RWPE2 (cell line): ENCODE results near the gene CTDP1.

ENCODE experiments used
- ATAC-seq: fragments of 200-7000 bp; cut with Tn5 transposase; 3 replicates; pipeline ENCODE4 v1.9.1; 2021; ENCODE audit warnings: low read depth
- DNase-seq: peaks from one replicate; pipeline ENCODE4 v3.0.0-alpha.2; 2020; ENCODE audit warnings: low spot score
- H3K27ac ChIP-seq: fragments of 450-650 bp; 2 replicates; pipeline ENCODE4 v1.5.1; 2017; ENCODE audit warnings: mild to moderate bottlenecking; ENCODE audit not compliant: poor library complexity, severe bottlenecking
- H3K27me3 ChIP-seq: fragments of 250-450 bp; sonication (Bioruptor Pico); 2 replicates; pipeline ENCODE4 v1.5.1; 2021; ENCODE audit warnings: mild to moderate bottlenecking, moderate library complexity; ENCODE audit not compliant: insufficient read depth, poor library complexity, severe bottlenecking
- H3K36me3 ChIP-seq: fragments of 250-450 bp; sonication (Bioruptor Pico); 2 replicates; pipeline ENCODE4 v1.5.1; 2020; ENCODE audit warnings: low read depth, mild to moderate bottlenecking, moderate library complexity
- H3K4me1 ChIP-seq: fragments of 250-450 bp; sonication (Bioruptor Pico); 2 replicates; pipeline ENCODE4 v1.5.1; 2021; ENCODE audit warnings: mild to moderate bottlenecking, moderate library complexity; ENCODE audit not compliant: insufficient read depth, poor library complexity, severe bottlenecking
- H3K4me3 ChIP-seq: fragments of 250-450 bp; sonication (Bioruptor Pico); 2 replicates; pipeline ENCODE4 v1.5.1; 2021; ENCODE audit warnings: mild to moderate bottlenecking, moderate library complexity; ENCODE audit not compliant: severe bottlenecking
- H3K9me3 ChIP-seq: fragments of 250-450 bp; sonication (Bioruptor Pico); 2 replicates; pipeline ENCODE4 v1.5.1; 2021; ENCODE audit warnings: mild to moderate bottlenecking, moderate library complexity; ENCODE audit not compliant: severe bottlenecking
- TF ChIP-seq, protein P1 (sequence below): fragments of 450-650 bp; IDR thresholded peaks from one replicate; pipeline ENCODE4 v1.5.1; 2017; ENCODE audit warnings: mild to moderate bottlenecking, moderate library complexity; ENCODE audit not compliant: poor library complexity, severe bottlenecking

CTDP1 gene

DNA sequence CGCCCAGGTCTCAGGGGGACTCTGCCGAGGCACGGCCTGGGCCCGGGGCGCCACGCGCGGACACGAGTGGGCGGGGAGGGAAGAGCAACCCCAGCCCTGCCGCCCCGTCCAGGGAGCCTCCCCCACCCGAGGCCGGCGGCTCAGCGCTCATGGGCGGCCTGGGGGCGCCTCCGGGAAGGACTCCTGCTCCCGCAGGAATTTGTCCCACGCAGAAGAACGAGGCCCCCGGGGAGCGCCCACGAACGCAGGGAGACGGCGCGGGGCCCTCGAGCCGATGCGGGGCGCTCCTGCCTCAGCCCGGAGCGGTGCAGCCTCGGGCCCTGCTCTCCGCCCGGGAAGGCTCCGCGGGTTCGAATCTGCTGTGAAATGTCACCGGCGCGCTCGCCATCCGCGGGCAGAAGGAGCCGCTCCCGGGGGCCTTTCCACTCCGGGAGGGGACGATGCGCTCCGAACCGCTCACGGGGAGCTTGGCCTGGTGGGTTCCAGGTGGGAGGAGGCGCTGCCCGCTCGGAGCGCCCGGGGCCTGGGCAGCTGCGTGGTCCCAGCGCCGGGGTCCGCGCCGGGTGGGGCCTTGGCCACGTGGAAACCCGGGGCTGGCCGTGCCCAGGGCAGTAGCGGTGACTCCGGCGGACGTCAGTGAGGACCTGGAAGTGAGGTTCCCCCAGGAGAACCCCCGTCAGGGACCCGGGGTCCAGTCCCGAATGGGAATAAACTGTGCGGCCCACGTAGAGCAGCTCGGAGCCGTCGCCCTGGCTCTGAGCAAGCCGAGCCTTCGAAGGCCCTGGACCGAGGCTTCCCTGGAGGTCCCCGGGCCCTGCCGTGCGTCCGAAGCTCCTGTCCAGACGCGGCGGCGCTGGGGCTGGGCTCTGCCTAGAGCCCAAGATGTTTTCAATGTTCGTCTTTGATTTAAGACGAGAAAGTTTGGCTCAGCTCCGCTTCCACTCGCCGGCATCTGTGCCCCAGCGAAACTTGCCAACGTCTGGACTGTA is 41.4 kb upstream of the CTDP1 start:
- TF ChIP-seq, protein P1, sequence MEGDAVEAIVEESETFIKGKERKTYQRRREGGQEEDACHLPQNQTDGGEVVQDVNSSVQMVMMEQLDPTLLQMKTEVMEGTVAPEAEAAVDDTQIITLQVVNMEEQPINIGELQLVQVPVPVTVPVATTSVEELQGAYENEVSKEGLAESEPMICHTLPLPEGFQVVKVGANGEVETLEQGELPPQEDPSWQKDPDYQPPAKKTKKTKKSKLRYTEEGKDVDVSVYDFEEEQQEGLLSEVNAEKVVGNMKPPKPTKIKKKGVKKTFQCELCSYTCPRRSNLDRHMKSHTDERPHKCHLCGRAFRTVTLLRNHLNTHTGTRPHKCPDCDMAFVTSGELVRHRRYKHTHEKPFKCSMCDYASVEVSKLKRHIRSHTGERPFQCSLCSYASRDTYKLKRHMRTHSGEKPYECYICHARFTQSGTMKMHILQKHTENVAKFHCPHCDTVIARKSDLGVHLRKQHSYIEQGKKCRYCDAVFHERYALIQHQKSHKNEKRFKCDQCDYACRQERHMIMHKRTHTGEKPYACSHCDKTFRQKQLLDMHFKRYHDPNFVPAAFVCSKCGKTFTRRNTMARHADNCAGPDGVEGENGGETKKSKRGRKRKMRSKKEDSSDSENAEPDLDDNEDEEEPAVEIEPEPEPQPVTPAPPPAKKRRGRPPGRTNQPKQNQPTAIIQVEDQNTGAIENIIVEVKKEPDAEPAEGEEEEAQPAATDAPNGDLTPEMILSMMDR: no peak
- Histone ChIP-seq H3K27ac (no peak overlapping the region), H3K36me3 (no peaks in the 10 kb centered on the region), H3K4me3 (no peak overlapping the region), H3K4me1 (no peaks in the 10 kb centered on the region), H3K9me3 (peaks cover 2% of the 10 kb centered on the region), H3K27me3 (peaks cover 20% of the 10 kb centered on the region)
- no peak for ATAC-seq
- DNase-seq: no peak

DNA sequence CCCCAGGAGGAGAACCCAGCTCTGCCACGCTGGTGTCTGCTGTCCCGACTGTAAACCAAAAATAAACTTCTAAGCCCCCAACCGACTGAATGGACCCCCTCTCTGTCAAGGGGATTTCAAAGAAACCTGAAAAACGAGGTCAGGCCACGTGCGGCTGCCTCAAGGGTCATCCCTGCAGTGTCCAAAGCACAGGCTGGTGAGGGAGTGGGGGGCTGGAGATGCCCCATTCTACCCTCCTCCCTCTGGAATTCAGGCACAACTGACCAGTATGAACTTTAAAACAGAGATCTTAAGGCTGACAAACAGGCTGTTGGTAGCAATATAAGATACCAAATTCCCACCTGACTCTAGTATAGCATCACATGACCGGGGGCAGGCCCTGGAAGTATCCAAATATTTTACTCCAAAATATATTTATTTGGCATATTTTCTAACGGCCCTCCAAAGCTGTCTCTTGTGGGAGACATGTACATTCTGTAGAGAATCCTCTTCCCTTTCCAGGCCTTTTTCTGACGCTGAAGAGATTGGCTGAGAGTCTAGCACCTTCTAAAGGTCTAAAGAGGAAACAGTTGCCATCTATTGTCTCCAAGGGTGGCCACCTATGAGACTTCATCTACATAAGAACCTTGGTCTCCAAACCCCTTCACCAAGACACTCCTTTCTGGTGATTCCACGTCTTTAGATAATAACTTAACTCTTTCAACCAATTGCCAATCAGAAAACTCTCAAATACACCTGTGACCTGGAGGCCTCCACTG is 40.4 kb upstream of the CTDP1 start:
- peaks cover 2% of the 10 kb centered on the region for H3K9me3 ChIP-seq
- H3K4me3 ChIP-seq: no peak overlapping the region
- ATAC-seq: no peak
- H3K27ac ChIP-seq: no peak overlapping the region
- TF ChIP-seq, protein P1: no peak
- H3K4me1 ChIP-seq: no peaks in the 10 kb centered on the region
- peaks cover 20% of the 10 kb centered on the region for H3K27me3 ChIP-seq
- DNase-seq: no peak
- H3K36me3 ChIP-seq: no peaks in the 10 kb centered on the region

DNA sequence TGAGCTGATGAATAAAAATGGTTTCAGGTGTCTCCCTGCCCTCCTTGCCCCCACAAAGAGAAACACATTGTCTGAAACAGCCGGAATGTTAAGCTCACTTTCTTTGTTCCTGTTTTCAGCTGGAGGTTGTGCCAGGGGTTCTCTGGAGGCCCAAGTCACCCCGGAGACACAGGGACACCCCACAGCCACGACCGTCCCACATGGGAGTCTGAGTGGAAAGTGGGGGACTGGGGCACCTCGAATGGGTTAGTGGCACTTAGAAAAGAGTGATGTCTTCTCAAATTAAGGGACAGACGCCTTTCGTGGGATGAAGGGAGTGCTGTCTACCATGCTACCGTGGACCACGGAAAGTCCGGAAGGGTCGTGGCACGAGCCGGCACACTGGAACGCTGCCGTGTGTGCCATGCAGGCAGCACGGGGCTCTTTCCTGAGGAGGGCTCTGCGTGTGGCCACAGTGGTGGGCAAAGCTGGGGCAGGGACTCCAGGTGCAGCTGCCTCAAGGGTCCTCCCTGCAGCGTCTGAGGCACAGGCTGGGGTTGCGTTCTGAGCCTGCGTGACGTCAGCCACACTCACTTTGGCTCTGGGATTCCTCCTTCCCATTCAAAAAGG is 39.4 kb upstream of the CTDP1 start:
- Histone ChIP-seq H3K9me3 (peaks cover 2% of the 10 kb centered on the region), H3K27me3 (peaks cover 20% of the 10 kb centered on the region), H3K36me3 (no peaks in the 10 kb centered on the region), H3K4me3 (no peak overlapping the region), H3K4me1 (no peaks in the 10 kb centered on the region), H3K27ac (no peak overlapping the region)
- ATAC-seq (no peak), DNase-seq (no peak)
- TF ChIP-seq, protein P1: no peak

DNA sequence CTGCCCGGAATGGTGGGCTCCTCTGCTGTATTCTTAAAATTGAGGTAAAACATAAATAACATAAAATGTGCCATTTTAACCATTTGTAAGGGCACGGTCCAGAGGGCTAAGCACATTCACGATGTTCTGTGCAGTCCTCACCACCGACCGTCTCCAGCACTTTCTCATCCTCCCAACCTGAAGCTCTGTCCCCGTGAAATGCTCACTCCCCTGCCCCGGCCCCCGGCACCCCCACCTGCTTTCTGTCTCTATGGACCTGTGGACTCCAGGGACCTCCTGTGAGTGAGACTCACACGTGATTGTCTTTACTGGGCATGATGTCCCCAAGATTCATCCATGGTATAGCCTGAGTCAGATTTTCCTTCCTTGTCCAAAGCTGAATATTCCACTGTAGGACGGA is 38.7 kb upstream of the CTDP1 start:
- DNase-seq (no peak), ATAC-seq (no peak)
- Histone ChIP-seq H3K4me3 (no peak overlapping the region), H3K27me3 (peaks cover 20% of the 10 kb centered on the region), H3K27ac (no peak overlapping the region), H3K9me3 (peaks cover 2% of the 10 kb centered on the region), H3K4me1 (no peaks in the 10 kb centered on the region), H3K36me3 (no peaks in the 10 kb centered on the region)
- TF ChIP-seq, protein P1: no peak
